ENCODE results near the gene NPAS3. TPM values are rescaled to one million over a fixed set of nuclear protein-coding genes. Genes with fewer than 3 reads are reported as not detected.

NPAS3 gene
- total and polyA plus RNA-seq, 10 donors: 0.13 to 9.5 (median 2.9) TPM

DNA sequence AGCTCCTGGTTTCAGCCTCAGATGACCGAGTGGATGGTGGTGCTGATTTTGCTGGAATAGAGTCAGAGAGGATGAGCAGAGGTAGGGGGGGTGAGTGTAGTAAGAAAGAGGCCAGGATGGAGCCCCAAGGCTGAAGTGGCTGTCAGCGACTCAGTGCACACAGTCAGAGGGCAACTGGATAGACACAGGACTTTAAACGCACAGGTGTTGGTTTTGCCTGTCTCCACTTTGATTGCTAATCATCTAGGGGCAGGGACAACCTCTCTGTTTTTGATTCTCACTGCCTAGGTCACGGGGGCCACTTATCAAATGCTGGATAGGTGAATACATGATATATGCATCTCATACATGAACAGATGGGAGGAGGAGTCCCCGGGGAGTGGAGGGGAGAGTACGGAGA lies 912.7 kb downstream of the NPAS3 start:
- no peak overlapping the region for H3K27ac ChIP-seq
- no peaks in the 10 kb centered on the region for H3K4me1 ChIP-seq
- TF ChIP-seq POLR2A (IDR thresholded peaks at IDR 0.05): no peak
- TF ChIP-seq POLR2AphosphoS5 (IDR thresholded peaks at IDR 0.05): no peak
- TF ChIP-seq, protein P1, sequence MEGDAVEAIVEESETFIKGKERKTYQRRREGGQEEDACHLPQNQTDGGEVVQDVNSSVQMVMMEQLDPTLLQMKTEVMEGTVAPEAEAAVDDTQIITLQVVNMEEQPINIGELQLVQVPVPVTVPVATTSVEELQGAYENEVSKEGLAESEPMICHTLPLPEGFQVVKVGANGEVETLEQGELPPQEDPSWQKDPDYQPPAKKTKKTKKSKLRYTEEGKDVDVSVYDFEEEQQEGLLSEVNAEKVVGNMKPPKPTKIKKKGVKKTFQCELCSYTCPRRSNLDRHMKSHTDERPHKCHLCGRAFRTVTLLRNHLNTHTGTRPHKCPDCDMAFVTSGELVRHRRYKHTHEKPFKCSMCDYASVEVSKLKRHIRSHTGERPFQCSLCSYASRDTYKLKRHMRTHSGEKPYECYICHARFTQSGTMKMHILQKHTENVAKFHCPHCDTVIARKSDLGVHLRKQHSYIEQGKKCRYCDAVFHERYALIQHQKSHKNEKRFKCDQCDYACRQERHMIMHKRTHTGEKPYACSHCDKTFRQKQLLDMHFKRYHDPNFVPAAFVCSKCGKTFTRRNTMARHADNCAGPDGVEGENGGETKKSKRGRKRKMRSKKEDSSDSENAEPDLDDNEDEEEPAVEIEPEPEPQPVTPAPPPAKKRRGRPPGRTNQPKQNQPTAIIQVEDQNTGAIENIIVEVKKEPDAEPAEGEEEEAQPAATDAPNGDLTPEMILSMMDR (IDR thresholded peaks at IDR 0.05 in 8 of 11, conservative IDR thresholded peaks at IDR 0.05 in 3 of 11): no peak
- no peak overlapping the region for H3K4me3 ChIP-seq
- 83 to 89% (median 86%) methylated on average over 6 of the region's 6 CpGs for WGBS, 5 donors
- H3K27me3 ChIP-seq (replicated peaks in 1 of 7): no peaks in the 10 kb centered on the region
- intact Hi-C loops (cut with DNase I; ENCODE audit: low total_unique reads): no loop called here
- no peaks in the 10 kb centered on the region for H3K36me3 ChIP-seq
- no peak for DNase-seq
- H3K9me3 ChIP-seq: no peaks in the 10 kb centered on the region

DNA sequence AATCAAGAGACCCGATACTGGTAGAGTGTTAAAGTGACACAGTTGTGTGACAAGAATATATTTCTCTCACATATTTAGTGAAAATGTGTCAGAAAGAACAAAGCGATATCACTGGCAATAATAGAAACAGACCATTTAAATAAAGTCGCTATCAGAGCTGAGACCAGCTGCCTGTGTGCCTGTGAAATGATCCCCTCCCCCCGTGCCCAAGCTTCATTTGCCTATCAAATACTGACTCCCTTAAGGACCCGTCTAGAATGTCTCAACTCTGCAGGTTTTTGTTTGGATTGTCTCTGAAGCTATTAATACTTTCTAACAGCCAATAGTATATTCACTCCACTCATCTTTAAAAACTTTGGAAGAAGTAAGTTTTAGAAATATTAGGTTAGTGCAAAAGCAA lies 913.3 kb downstream of the NPAS3 start:
- intact Hi-C loops (cut with DNase I; ENCODE audit: low total_unique reads): no loop called here
- TF ChIP-seq, protein P1 (IDR thresholded peaks at IDR 0.05 in 8 of 11, conservative IDR thresholded peaks at IDR 0.05 in 3 of 11): no peak
- TF ChIP-seq POLR2A (IDR thresholded peaks at IDR 0.05): no peak
- no peak for TF ChIP-seq POLR2AphosphoS5 (IDR thresholded peaks at IDR 0.05)
- H3K36me3 ChIP-seq: no peaks in the 10 kb centered on the region

More for the DNA sequence above, 913.3 kb downstream of the NPAS3 start:
- H3K27ac ChIP-seq: no peak overlapping the region
- H3K4me1 ChIP-seq: no peaks in the 10 kb centered on the region
- H3K4me3 ChIP-seq: no peak overlapping the region
- 59 to 82% (median 77%) methylated on average over 5 of the region's 5 CpGs for WGBS, 5 donors
- H3K9me3 ChIP-seq: no peaks in the 10 kb centered on the region
- no peaks in the 10 kb centered on the region for H3K27me3 ChIP-seq (replicated peaks in 1 of 7)
- no peak for DNase-seq
